Adipose tissue (tissue), 3 donors: ENCODE measurements around the gene HLA-DMA. TPM values are rescaled to one million over a fixed set of nuclear protein-coding genes. Genes with fewer than 3 reads are reported as not detected.

Experiments used
- polyA plus RNA-seq, 3 donors: library from polyadenylated mRNA; stranded (reverse); fragments of 200-250 nt; gene quantifications; one replicate each; pipeline ENCODE4 v1.2.3, GENCODE V29; 2013
- donor health status: healthy with polysubstance abuse.
- donor health status: Bipolar disorder and iron deficiency.
- donor health status: healthy.

Gene HLA-DMA
- polyA plus RNA-seq, 3 donors, result 14.2 to 70.0 (median 55.4) TPM

Other genes with a start within 250 kb of the HLA-DMA start
- not detected for gene HLA-DQA2, start 211.7 kb downstream of the HLA-DMA start, polyA plus RNA-seq
- gene HLA-DQB2, start 189.6 kb downstream of the HLA-DMA start, polyA plus RNA-seq, result not detected
- gene HLA-DOB, start 136.1 kb downstream of the HLA-DMA start, polyA plus RNA-seq, result under 1 TPM in 2 of 3 donors, not detected in 1; 0.58 to 0.62 TPM
- 10 to 100 TPM in 2 of 3 donors, 1 to 10 TPM in 1; 8.3 to 29.4 (median 17.8) TPM for gene TAP2, start 114.4 kb downstream of the HLA-DMA start, polyA plus RNA-seq
- gene PSMB8, start 109.0 kb downstream of the HLA-DMA start, polyA plus RNA-seq, result 10 to 100 TPM; 43.8 to 93.3 (median 61.5) TPM
- gene TAP1, start 99.4 kb downstream of the HLA-DMA start, polyA plus RNA-seq, result 10 to 100 TPM; 29.6 to 43.0 (median 34.0) TPM
- gene PSMB9, start 98.9 kb downstream of the HLA-DMA start, polyA plus RNA-seq, result 10 to 100 TPM; 17.0 to 66.6 (median 53.4) TPM
- gene HLA-DMB, start 12.1 kb downstream of the HLA-DMA start, polyA plus RNA-seq, result 10 to 100 TPM in 2 of 3 donors, 1 to 10 TPM in 1; 4.3 to 19.0 (median 18.8) TPM
- 100 to 1,000 TPM in 2 of 3 donors, 10 to 100 TPM in 1; 83.9 to 118 (median 116) TPM for gene BRD2, start 15.5 kb upstream of the HLA-DMA start, polyA plus RNA-seq
- 1 to 10 TPM; 1.5 to 3.3 (median 1.6) TPM for gene HLA-DOA, start 56.5 kb upstream of the HLA-DMA start, polyA plus RNA-seq
- gene HLA-DPA1, start 120.6 kb upstream of the HLA-DMA start, polyA plus RNA-seq, result 10 to 100 TPM; 10.4 to 50.7 (median 20.9) TPM
- 10 to 100 TPM; 26.1 to 49.8 (median 48.0) TPM for gene HLA-DPB1, start 122.9 kb upstream of the HLA-DMA start, polyA plus RNA-seq
- 1 to 10 TPM in 1 of 3 donors, under 1 TPM in 2; 0.28 to 2.6 (median 0.88) TPM for gene COL11A2, start 239.4 kb upstream of the HLA-DMA start, polyA plus RNA-seq
- 10 to 100 TPM; 22.7 to 31.3 (median 29.6) TPM for gene RXRB, start 247.6 kb upstream of the HLA-DMA start, polyA plus RNA-seq
- 100 to 1,000 TPM in 1 of 3 donors, 10 to 100 TPM in 2; 51.4 to 112 (median 72.1) TPM for gene SLC39A7, start 247.8 kb upstream of the HLA-DMA start, polyA plus RNA-seq